Measurements from ENCODE around the gene LONRF2. TPM values are rescaled to one million over a fixed set of nuclear protein-coding genes. Genes with fewer than 3 reads are reported as not detected.

Gene LONRF2
- total RNA-seq, 2 donors from 2014 or later = 0.17 to 1.7 TPM

- H3K27me3 ChIP-seq = no peaks in the 10 kb centered on the region
- no peak overlapping the region for H3K9ac ChIP-seq (ENCODE audit: low read depth in 2 of 2, low read length in 2 of 2)
- no peak overlapping the region for H3K27ac ChIP-seq
- H3K9me3 ChIP-seq = no peaks in the 10 kb centered on the region
- no peak for DNase-seq
- H3K36me3 ChIP-seq = no peaks in the 10 kb centered on the region
- intact Hi-C loops (cut with DNase I) = no loop called here
- H3K4me1 ChIP-seq = no peaks in the 10 kb centered on the region
- no peak overlapping the region for H3K4me3 ChIP-seq
- TF ChIP-seq CTCF (IDR thresholded peaks at IDR 0.05) = no peak
Observed at GRCh38 chr2:100290718-100291151, 31.6 kb downstream of the LONRF2 start.

DNA sequence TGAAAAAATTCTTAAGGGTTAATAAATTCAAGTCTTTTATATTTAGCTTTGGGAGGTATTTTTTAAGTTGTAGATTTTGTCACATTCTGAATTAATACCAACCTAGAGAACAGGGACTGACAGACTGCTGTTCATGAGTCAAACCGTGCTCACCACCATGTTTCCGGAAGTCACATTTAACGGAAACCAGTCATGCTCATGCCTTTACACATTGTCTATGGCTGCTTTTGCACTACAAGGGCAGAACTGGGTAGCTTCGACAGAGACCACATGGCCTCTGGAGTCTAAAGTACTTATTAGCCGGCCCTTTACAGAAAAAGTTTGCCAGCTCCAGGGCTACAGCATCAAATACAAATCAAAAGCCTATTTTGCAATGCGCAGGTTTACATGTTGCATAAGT lies 33.3 kb downstream of the LONRF2 start:
- Histone ChIP-seq H3K4me3 (no peak overlapping the region), H3K9ac (ENCODE audit: low read depth in 2 of 2, low read length in 2 of 2) (no peak overlapping the region), H3K27ac (no peak overlapping the region), H3K9me3 (no peaks in the 10 kb centered on the region), H3K4me1 (no peaks in the 10 kb centered on the region), H3K36me3 (no peaks in the 10 kb centered on the region), H3K27me3 (no peaks in the 10 kb centered on the region)
- no peak for DNase-seq
- TF ChIP-seq CTCF (IDR thresholded peaks at IDR 0.05) = no peak
- intact Hi-C loops (cut with DNase I) = no loop called here

DNA sequence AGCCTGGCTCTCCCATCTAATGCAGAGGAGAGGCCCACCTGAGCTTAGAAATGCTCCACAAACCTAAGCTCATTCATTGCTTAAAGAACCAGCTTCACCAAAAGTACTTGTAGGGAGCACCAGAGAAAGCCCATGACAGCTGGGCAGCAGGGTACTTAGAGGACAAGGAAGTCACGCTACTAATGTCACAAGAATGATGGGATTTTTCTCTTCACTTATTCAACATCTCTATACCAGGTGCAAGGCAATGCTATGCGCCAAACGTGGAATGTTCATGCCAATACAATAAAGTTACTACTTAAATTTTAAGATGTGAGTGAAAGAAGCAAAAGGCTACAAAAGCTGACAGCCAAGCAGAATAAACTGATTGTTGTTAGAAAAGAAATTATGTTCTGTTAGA lies 36.0 kb downstream of the LONRF2 start:
- TF ChIP-seq CTCF (IDR thresholded peaks at IDR 0.05) = no peak
- H3K9ac ChIP-seq (ENCODE audit: low read depth in 2 of 2, low read length in 2 of 2) = no peak overlapping the region
- no peaks in the 10 kb centered on the region for H3K36me3 ChIP-seq
- no peak overlapping the region for H3K27ac ChIP-seq
- no peaks in the 10 kb centered on the region for H3K27me3 ChIP-seq
- no peak for DNase-seq
- H3K9me3 ChIP-seq = no peaks in the 10 kb centered on the region
- intact Hi-C loops (cut with DNase I) = no loop called here
- H3K4me3 ChIP-seq = no peak overlapping the region
- no peaks in the 10 kb centered on the region for H3K4me1 ChIP-seq

DNA sequence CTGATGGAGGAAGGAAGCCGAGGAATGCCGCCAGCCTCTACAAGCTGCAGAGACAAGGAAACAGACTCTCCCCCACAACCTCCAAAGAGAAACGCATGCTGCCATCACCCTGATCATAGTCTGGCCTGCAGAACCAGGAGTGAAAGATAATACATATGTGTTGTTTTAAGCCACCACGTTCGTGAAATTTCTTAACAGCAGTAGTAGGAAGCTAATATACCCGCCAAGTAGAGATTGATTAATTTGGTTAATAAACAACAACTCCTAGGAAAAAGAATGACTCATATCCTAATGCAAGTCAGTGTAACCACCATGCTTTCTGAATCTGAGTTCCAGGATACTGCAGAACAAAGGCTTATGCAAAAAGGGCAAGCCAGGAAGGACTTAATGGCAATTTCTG lies 36.6 kb downstream of the LONRF2 start:
- Histone ChIP-seq H3K9me3 (no peaks in the 10 kb centered on the region), H3K9ac (ENCODE audit: low read depth in 2 of 2, low read length in 2 of 2) (no peak overlapping the region), H3K36me3 (no peaks in the 10 kb centered on the region), H3K27ac (no peak overlapping the region), H3K27me3 (no peaks in the 10 kb centered on the region), H3K4me1 (no peaks in the 10 kb centered on the region), H3K4me3 (no peak overlapping the region)
- intact Hi-C loops (cut with DNase I) = no loop called here
- DNase-seq = no peak
- no peak for TF ChIP-seq CTCF (IDR thresholded peaks at IDR 0.05)

GRCh38 chr2:100285011-100285410 lies 37.3 kb downstream of the LONRF2 start:
- no peak overlapping the region for H3K27ac ChIP-seq
- no peak for DNase-seq

More at GRCh38 chr2:100285011-100285410, 37.3 kb downstream of the LONRF2 start:
- H3K9ac ChIP-seq (ENCODE audit: low read depth in 2 of 2, low read length in 2 of 2) = no peak overlapping the region
- no peaks in the 10 kb centered on the region for H3K36me3 ChIP-seq
- no peak for TF ChIP-seq CTCF (IDR thresholded peaks at IDR 0.05)
- H3K9me3 ChIP-seq = no peaks in the 10 kb centered on the region
- no peak overlapping the region for H3K4me3 ChIP-seq
- intact Hi-C loops (cut with DNase I) = no loop called here
- H3K4me1 ChIP-seq = no peaks in the 10 kb centered on the region
- H3K27me3 ChIP-seq = no peaks in the 10 kb centered on the region
